NCI-H345 treated with DMSO at 0.1 percent for 48 hours (cell line): ENCODE measurements around the gene HMGN5.

Source experiments
- DNase-seq: peaks from one replicate; lab custom pipeline; 2025; ENCODE audit not compliant: unreplicated experiment; lab: John Stamatoyannopoulos, UW

Gene HMGN5

GRCh38 chrX:81120936-81121371 is 80.8 kb downstream of the HMGN5 start:
- DNase-seq, result no peak

GRCh38 chrX:81120258-81120935 is 81.3 kb downstream of the HMGN5 start:
- DNase-seq, result no peak

GRCh38 chrX:81114757-81115156 is 87.0 kb downstream of the HMGN5 start:
- DNase-seq, result no peak

GRCh38 chrX:81110286-81110685 is 91.4 kb downstream of the HMGN5 start:
- no peak for DNase-seq

GRCh38 chrX:81082649-81083048 is 119.1 kb downstream of the HMGN5 start:
- no peak for DNase-seq
